ENCODE data around the gene TMEM179B. TPM values are rescaled to one million over a fixed set of nuclear protein-coding genes. Genes with fewer than 3 reads are reported as not detected.

The TMEM179B gene
- total and polyA plus RNA-seq, 2 of the 13 experiments (the other 11 are each of a cell fraction or from before 2014, with no cell fraction given): 24.8 to 25.7 TPM

DNA sequence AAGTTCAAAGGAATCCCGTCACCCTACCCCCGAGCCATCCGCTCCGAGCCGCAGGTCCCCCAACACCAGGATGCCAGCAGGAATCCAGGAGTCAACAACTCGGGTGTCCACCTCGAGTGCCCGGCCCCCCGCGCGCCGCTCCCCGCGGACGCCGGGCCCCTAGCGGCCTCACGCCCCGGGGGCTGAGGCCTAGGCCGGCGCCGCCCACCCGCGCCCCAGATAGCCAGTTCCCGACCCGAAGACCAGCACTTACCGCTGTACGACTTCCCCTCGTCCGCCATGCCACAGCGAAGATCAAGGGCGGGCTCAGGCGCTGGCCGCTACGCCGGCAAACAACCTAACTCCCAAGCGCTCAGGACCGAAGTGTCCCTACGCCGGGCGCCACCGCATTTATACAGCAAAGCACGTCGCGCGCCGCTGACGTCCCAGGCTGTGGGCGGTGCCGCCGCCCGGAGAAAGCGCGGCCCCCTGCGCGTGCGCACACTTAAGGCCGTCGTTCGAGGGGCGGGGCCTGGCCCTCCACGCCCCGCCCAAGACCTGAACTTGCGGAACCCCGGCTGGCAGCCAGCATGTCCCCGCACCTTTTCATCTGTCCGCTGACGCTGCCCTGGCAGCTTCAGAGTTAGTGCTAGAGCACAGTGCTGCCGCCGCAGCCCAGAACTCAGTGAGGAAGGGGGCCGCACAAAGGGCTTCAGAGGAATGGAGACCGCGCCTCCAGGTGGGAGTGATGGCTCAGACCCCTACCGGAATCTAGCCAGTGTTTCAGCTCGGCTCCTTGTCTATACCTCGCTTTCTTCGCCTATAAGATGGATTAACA, 18.1 kb downstream of the TMEM179B start, which contains the start of gene NXF1 (continued):
- TF ChIP-seq MEIS2 (CRISPR knock-in tag; IDR thresholded peaks at IDR 0.05): peak; percentile 88; the same call in 1 of the 2 replicates
- TF ChIP-seq USF2 (IDR thresholded peaks at IDR 0.05; ENCODE audit: low read depth, low read length): no peak
- no peak; the same call in 1 of the 2 replicates for TF ChIP-seq USF2 (CRISPR knock-in tag; IDR thresholded peaks at IDR 0.05; ENCODE audit: borderline replicate concordance)
- TF ChIP-seq, protein P1, sequence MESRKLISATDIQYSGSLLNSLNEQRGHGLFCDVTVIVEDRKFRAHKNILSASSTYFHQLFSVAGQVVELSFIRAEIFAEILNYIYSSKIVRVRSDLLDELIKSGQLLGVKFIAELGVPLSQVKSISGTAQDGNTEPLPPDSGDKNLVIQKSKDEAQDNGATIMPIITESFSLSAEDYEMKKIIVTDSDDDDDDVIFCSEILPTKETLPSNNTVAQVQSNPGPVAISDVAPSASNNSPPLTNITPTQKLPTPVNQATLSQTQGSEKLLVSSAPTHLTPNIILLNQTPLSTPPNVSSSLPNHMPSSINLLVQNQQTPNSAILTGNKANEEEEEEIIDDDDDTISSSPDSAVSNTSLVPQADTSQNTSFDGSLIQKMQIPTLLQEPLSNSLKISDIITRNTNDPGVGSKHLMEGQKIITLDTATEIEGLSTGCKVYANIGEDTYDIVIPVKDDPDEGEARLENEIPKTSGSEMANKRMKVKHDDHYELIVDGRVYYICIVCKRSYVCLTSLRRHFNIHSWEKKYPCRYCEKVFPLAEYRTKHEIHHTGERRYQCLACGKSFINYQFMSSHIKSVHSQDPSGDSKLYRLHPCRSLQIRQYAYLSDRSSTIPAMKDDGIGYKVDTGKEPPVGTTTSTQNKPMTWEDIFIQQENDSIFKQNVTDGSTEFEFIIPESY (CRISPR knock-in tag; IDR thresholded peaks at IDR 0.05): 0 out of 2 replicates have a peak, but pooled peaks have one; percentile 33
- TF ChIP-seq ZNF205 (CRISPR knock-in tag; IDR thresholded peaks at IDR 0.05): peak; percentile 86
- peak; percentile 83 for TF ChIP-seq KDM3A (CRISPR knock-in tag; IDR thresholded peaks at IDR 0.05; ENCODE audit: low read depth)
- peak; percentile 96 for TF ChIP-seq KMT2A (CRISPR knock-in tag; IDR thresholded peaks at IDR 0.05)
- TF ChIP-seq HOMEZ (CRISPR knock-in tag; IDR thresholded peaks at IDR 0.05; ENCODE audit: low read depth): peak; percentile 51; the same call in 1 of the 2 replicates
- TF ChIP-seq HINFP (CRISPR knock-in tag; IDR thresholded peaks at IDR 0.05; ENCODE audit: low read depth): peak; percentile 93; the same call in 1 of the 2 replicates
- no peak for TF ChIP-seq ZNF629 (CRISPR knock-in tag; conservative IDR thresholded peaks at IDR 0.05)
- TF ChIP-seq KLF13 (CRISPR knock-in tag; IDR thresholded peaks at IDR 0.05): 0 out of 2 replicates have a peak, but pooled peaks have one; percentile 49
- TF ChIP-seq MNT (IDR thresholded peaks at IDR 0.05): peak; percentile 34; the same call in 1 of the 2 replicates
- TF ChIP-seq KLF9 (CRISPR knock-in tag; IDR thresholded peaks at IDR 0.05; ENCODE audit: low read depth): peak; percentile 84; the same call in 1 of the 2 replicates
- TF ChIP-seq FOSL1 (CRISPR knock-in tag; IDR thresholded peaks at IDR 0.05; ENCODE audit: borderline replicate concordance): no peak
- no peak for TF ChIP-seq MBD4 (IDR thresholded peaks at IDR 0.05; ENCODE audit: borderline replicate concordance, low read length)
- peak; percentile 52; the same call in 1 of the 2 replicates for TF ChIP-seq TARDBP (CRISPR knock-in tag; IDR thresholded peaks at IDR 0.05)
- peak; percentile 51 for TF ChIP-seq HNRNPK (IDR thresholded peaks at IDR 0.05; ENCODE audit: low read depth, low read length, poor library complexity, severe bottlenecking)
- TF ChIP-seq ZFP37 (CRISPR knock-in tag; IDR thresholded peaks at IDR 0.05; ENCODE audit: borderline replicate concordance): peak; percentile 68; the same call in 1 of the 2 replicates
- TF ChIP-seq, protein P2, sequence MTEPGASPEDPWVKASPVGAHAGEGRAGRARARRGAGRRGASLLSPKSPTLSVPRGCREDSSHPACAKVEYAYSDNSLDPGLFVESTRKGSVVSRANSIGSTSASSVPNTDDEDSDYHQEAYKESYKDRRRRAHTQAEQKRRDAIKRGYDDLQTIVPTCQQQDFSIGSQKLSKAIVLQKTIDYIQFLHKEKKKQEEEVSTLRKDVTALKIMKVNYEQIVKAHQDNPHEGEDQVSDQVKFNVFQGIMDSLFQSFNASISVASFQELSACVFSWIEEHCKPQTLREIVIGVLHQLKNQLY (CRISPR knock-in tag; IDR thresholded peaks at IDR 0.05): no peak; the same call in none of the 2 replicates
- peak; percentile 72 for TF ChIP-seq SOX5 (CRISPR knock-in tag; IDR thresholded peaks at IDR 0.05; ENCODE audit: borderline replicate concordance)
